Endothelial cell of umbilical vein (primary cell): ENCODE data around the gene RPE. TPM values are rescaled to one million over a fixed set of nuclear protein-coding genes. Genes with fewer than 3 reads are reported as not detected.

Experiments
- BruUV-seq: library from RNA; stranded (reverse); fragments of 400-500 nt; replicated peaks from 2 replicates; lab custom pipeline; 2021; lab: Mats Ljungman, UMichigan
- CTCF ChIA-PET: fragments of 300-600, 350-600 bp; sonication (Branson Sonifier 250); formaldehyde crosslinking; loops from one replicate; lab custom pipeline; 2021; ENCODE audit warnings: antibody characterized with exemption, inconsistent platforms; lab: Charles Lee
- POLR2A ChIA-PET: fragments of 300-600, 350-600 bp; sonication (Branson Sonifier 250); formaldehyde crosslinking; loops from one replicate; lab custom pipeline; 2021; ENCODE audit warnings: antibody characterized with exemption, inconsistent platforms; lab: Charles Lee
- DNase-seq: peaks from one replicate; pipeline ENCODE4 v3.0.0-alpha.2; 2011; ENCODE audit warnings: low read depth, low spot score
- FAIRE-seq: peaks from 2 replicates; lab custom pipeline; 2011; peaks lifted over from hg19 to GRCh38; lab: Jason Lieb, UNC
- H2AFZ ChIP-seq: 2 replicates; pipeline ENCODE4 v1.6.0; 2012; ENCODE audit warnings: low read depth, low read length, control low read depth, inconsistent platforms
- H3K27ac ChIP-seq: 2 replicates; pipeline ENCODE4 v1.5.1; 2011; ENCODE audit warnings: low read depth, mild to moderate bottlenecking, control low read depth, low read length, moderate library complexity; ENCODE audit not compliant: insufficient read depth
- H3K27me3 ChIP-seq, 2 experiments: 2 replicates each; pipeline versions ENCODE4 v1.6.0 to v1.6.1; 2011; ENCODE audit warnings: low read length in 2 of 2, mixed read lengths in 1 of 2; ENCODE audit not compliant: control insufficient read depth in 2 of 2, insufficient read depth in 2 of 2
- H3K36me3 ChIP-seq, 2 experiments: 2 replicates in 1 of 2; 3 replicates in 1 of 2; pipeline ENCODE4 v1.5.1; 2011; ENCODE audit warnings: low read length in 2 of 2, mild to moderate bottlenecking in 1 of 2, moderate library complexity in 1 of 2; ENCODE audit not compliant: control insufficient read depth in 2 of 2, insufficient read depth in 2 of 2; ENCODE audit errors: extremely low read depth in 1 of 2
- H3K4me1 ChIP-seq: 3 replicates; pipeline ENCODE4 v1.5.1; 2011; ENCODE audit warnings: mild to moderate bottlenecking, low read length; ENCODE audit not compliant: control insufficient read depth, insufficient read depth; ENCODE audit errors: extremely low read depth
- H3K4me2 ChIP-seq: 2 replicates; pipeline ENCODE4 v1.6.1; 2011; ENCODE audit warnings: low read length, control low read depth, mixed read lengths; ENCODE audit not compliant: insufficient read depth
- H3K4me3 ChIP-seq, 3 experiments: fragments of 200-600 bp in 1 of 3; sonication (generic), shearing (Covaris generic) in 1 of 3; replicated peaks in 1 of 3; 2 replicates each; pipeline ENCODE4 v1.5.1; 2011 to 2016; ENCODE audit warnings: control low read depth in 3 of 3, low read length in 3 of 3, mild to moderate bottlenecking in 2 of 3, inconsistent platforms in 1 of 3, low read depth in 1 of 3, moderate library complexity in 1 of 3; ENCODE audit not compliant: insufficient read depth in 1 of 3
- H3K79me2 ChIP-seq: 2 replicates; pipeline ENCODE4 v1.6.0; 2012; ENCODE audit warnings: low read length, inconsistent platforms; ENCODE audit not compliant: control insufficient read depth, insufficient read depth
- H3K9ac ChIP-seq: replicated peaks from 2 replicates; pipeline ENCODE3; 2011; ENCODE audit warnings: low read length, control low read depth; ENCODE audit not compliant: insufficient read depth; ENCODE audit errors: extremely low read depth
- H3K9me1 ChIP-seq: replicated peaks from 3 replicates; pipeline ENCODE4 v1.6.0; 2011; ENCODE audit warnings: mild to moderate bottlenecking, low read length; ENCODE audit not compliant: control insufficient read depth, insufficient read depth; ENCODE audit errors: extremely low read depth
- H3K9me3 ChIP-seq: replicated peaks from 2 replicates; pipeline ENCODE4 v1.5.1; 2012; ENCODE audit warnings: low read length, inconsistent platforms; ENCODE audit not compliant: control insufficient read depth, insufficient read depth
- H4K20me1 ChIP-seq: replicated peaks from 2 replicates; pipeline ENCODE3; 2011; ENCODE audit warnings: mild to moderate bottlenecking, low read length; ENCODE audit not compliant: control insufficient read depth, insufficient read depth; ENCODE audit errors: extremely low read depth
- EZH2 ChIP-seq: IDR thresholded peaks from 2 replicates; pipeline ENCODE4 v1.6.1; 2012; ENCODE audit warnings: borderline replicate concordance, low read depth, mild to moderate bottlenecking, moderate library complexity, low read length, inconsistent platforms; ENCODE audit not compliant: severe bottlenecking
- FOS ChIP-seq: IDR thresholded peaks from 2 replicates; pipeline ENCODE4 v1.6.1; 2011; ENCODE audit warnings: mild to moderate bottlenecking, low read length, moderate library complexity, borderline replicate concordance; ENCODE audit not compliant: insufficient read depth
- GATA2 ChIP-seq: IDR thresholded peaks from 2 replicates; pipeline ENCODE4 v1.7.0; 2011; ENCODE audit warnings: low read depth, mild to moderate bottlenecking, moderate library complexity, mixed read lengths, low read length; ENCODE audit not compliant: insufficient read length, insufficient read depth
- JUN ChIP-seq: IDR thresholded peaks from 2 replicates; pipeline ENCODE4 v1.6.1; 2011; ENCODE audit warnings: borderline replicate concordance, low read depth; ENCODE audit not compliant: insufficient read length, insufficient read depth
- MAX ChIP-seq: IDR thresholded peaks from 2 replicates; pipeline ENCODE4 v1.6.1; 2011; ENCODE audit not compliant: insufficient read depth, insufficient read length
- MYC ChIP-seq: IDR thresholded peaks from one replicate; pipeline ENCODE4 v1.6.1; 2011; ENCODE audit warnings: mild to moderate bottlenecking, low read depth, low read length
- POLR2A ChIP-seq: IDR thresholded peaks from 2 replicates; pipeline ENCODE4 v1.6.1; 2012; ENCODE audit warnings: low read depth, mild to moderate bottlenecking, control low read depth, low read length
- POLR2AphosphoS5 ChIP-seq: IDR thresholded peaks from 2 replicates; pipeline ENCODE4 v1.6.1; 2012; ENCODE audit warnings: low read depth, mild to moderate bottlenecking, control low read depth, low read length, moderate library complexity; ENCODE audit not compliant: insufficient read depth
- dilution Hi-C: fragments of 300-500 bp; cut with MboI; formaldehyde crosslinking; loops from one replicate; pipeline ENCODE4 v1.15.0; 2019; ENCODE audit warnings: low sequenced_read_pairs; ENCODE audit not compliant: extremely low pct_ligation_motif_present
- intact Hi-C: fragments of 100-400 bp; cut with micrococcal nuclease; formaldehyde crosslinking; loops from one replicate; pipeline ENCODE4 v1.10.0; 2022
- polyA plus RNA-seq, 4 experiments: library from polyadenylated mRNA; depleted of rRNA in 3 of 4; stranded (reverse) in 3 of 4; unstranded in 1 of 4; fragments of >200 nt; gene quantifications; 2 replicates each; pipeline versions ENCODE4 v1.2.1 to v1.2.3, GENCODE V29; 2011 to 2012; ENCODE audit warnings: missing spikeins in 1 of 4
- total RNA-seq: library from RNA; stranded (reverse); gene quantifications from 2 replicates; pipeline ENCODE4 v1.2.3, GENCODE V29; 2021
- TF ChIP-seq, protein P1 (sequence below), 2 donors: IDR thresholded peaks; 1 replicate in 1 of 2; 2 replicates in 1 of 2; pipeline ENCODE4 v1.5.1; 2011; ENCODE audit warnings: low read length in 2 of 2, mild to moderate bottlenecking in 2 of 2, moderate library complexity in 2 of 2, control low read depth in 1 of 2, inconsistent platforms in 1 of 2, low read depth in 1 of 2; ENCODE audit not compliant: insufficient read depth in 1 of 2; ENCODE audit errors: extremely low read depth in 1 of 2

RPE gene
- total and polyA plus RNA-seq, 2 donors (not counting 3 experiments of a cell fraction or from before 2014, with no cell fraction given): 60.7 to 97.4 TPM

- no peak overlapping the region for H3K9ac ChIP-seq
- FAIRE-seq: no peak
- POLR2A ChIA-PET: no interaction called here
Measured at GRCh38 chr2:210054696-210055095, 52.3 kb downstream of the RPE start.

More at GRCh38 chr2:210054696-210055095, 52.3 kb downstream of the RPE start:
- intact Hi-C loops: loop anchor here (5.0 kb wide), 1 partner anchor 353 kb away; no protein-coding TSS in a partner anchor
- TF ChIP-seq MAX: no peak
- TF ChIP-seq FOS: no peak
- no peak for TF ChIP-seq EZH2
- no peak for TF ChIP-seq POLR2AphosphoS5
- TF ChIP-seq POLR2A: no peak
- TF ChIP-seq MYC: no peak
- TF ChIP-seq, protein P1, sequence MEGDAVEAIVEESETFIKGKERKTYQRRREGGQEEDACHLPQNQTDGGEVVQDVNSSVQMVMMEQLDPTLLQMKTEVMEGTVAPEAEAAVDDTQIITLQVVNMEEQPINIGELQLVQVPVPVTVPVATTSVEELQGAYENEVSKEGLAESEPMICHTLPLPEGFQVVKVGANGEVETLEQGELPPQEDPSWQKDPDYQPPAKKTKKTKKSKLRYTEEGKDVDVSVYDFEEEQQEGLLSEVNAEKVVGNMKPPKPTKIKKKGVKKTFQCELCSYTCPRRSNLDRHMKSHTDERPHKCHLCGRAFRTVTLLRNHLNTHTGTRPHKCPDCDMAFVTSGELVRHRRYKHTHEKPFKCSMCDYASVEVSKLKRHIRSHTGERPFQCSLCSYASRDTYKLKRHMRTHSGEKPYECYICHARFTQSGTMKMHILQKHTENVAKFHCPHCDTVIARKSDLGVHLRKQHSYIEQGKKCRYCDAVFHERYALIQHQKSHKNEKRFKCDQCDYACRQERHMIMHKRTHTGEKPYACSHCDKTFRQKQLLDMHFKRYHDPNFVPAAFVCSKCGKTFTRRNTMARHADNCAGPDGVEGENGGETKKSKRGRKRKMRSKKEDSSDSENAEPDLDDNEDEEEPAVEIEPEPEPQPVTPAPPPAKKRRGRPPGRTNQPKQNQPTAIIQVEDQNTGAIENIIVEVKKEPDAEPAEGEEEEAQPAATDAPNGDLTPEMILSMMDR (IDR thresholded peaks at IDR 0.05; ENCODE audit: extremely low read depth in 1 of 2, insufficient read depth in 1 of 2, low read depth in 1 of 2, low read length in 2 of 2): no peak
- TF ChIP-seq GATA2: no peak
- TF ChIP-seq JUN: no peak
- Histone ChIP-seq H4K20me1 (no peaks in the 10 kb centered on the region), H3K27me3 (no peaks in the 10 kb centered on the region), H2AFZ (no peak overlapping the region), H3K9me3 (no peaks in the 10 kb centered on the region), H3K4me3 (no peak overlapping the region), H3K4me2 (no peak overlapping the region), H3K9me1 (no peaks in the 10 kb centered on the region), H3K27ac (no peak overlapping the region), H3K36me3 (no peaks in the 10 kb centered on the region), H3K79me2 (no peaks in the 10 kb centered on the region), H3K4me1 (no peaks in the 10 kb centered on the region)
- no peak for DNase-seq
- CTCF ChIA-PET: interaction anchor here (1.1 kb wide), 1 partner anchor 13 kb away, joined by 3 read pairs; no protein-coding TSS in a partner anchor
- no TSS peak for BruUV-seq
- dilution Hi-C loops: no loop called here
